Astrocyte (in vitro differentiated cells and primary cell): ENCODE results near the gene SYNPO2.

Experiments
- CTCF ChIP-seq: IDR thresholded peaks from 2 replicates; pipeline ENCODE4 v1.5.1; 2011; ENCODE audit warnings: low read depth, mild to moderate bottlenecking, inconsistent platforms, low read length, moderate library complexity; ENCODE audit not compliant: insufficient read depth
- EZH2 ChIP-seq: IDR thresholded peaks from 2 replicates; pipeline ENCODE4 v1.6.1; 2012; ENCODE audit warnings: mild to moderate bottlenecking, low read length, inconsistent platforms; ENCODE audit not compliant: insufficient read depth

- TF ChIP-seq CTCF: no peak
- TF ChIP-seq EZH2: no peak
These were observed 41.6 kb downstream of the SYNPO2 start for GRCh38 chr4:118930255-118930654.
